A673 (cell line): ENCODE data around the gene TEC.

Experiments
- EZH2 ChIP-seq: fragments of 200-600 bp; sonication (generic); IDR thresholded peaks from 2 replicates; pipeline ENCODE4 v1.6.1; 2017; ENCODE audit warnings: borderline replicate concordance, low read depth, mild to moderate bottlenecking, mixed read lengths, antibody characterized with exemption, low read length; ENCODE audit not compliant: poor library complexity, severe bottlenecking
- TF ChIP-seq, protein P1 (sequence below): fragments of 300-800, 200-600 bp; sonication (generic); conservative IDR thresholded peaks from 2 replicates; pipeline ENCODE4 v1.5.1; 2017; ENCODE audit warnings: low read depth, mild to moderate bottlenecking, antibody characterized with exemption, low read length, moderate library complexity, mixed read lengths

DNA sequence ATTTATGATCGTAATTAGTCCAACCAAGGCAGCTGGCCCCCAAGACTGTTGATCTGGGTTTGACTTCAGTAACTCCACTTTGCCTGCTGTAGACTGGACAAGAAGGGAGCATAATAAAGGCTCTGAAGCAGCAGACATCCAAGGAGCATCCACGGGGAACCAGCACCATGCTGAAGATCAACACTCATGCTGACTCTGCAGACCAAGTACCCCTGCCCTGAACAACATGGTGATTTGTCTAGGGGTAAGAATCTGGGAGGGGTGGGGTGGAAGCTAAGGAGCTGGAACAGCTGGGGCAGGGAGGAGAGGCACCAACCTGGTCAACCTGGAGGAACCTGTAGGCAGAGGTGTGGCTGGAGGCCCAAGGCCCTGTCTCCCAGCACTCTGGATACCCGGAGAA lies 2.1 kb downstream of the TEC start:
- TF ChIP-seq, protein P1, sequence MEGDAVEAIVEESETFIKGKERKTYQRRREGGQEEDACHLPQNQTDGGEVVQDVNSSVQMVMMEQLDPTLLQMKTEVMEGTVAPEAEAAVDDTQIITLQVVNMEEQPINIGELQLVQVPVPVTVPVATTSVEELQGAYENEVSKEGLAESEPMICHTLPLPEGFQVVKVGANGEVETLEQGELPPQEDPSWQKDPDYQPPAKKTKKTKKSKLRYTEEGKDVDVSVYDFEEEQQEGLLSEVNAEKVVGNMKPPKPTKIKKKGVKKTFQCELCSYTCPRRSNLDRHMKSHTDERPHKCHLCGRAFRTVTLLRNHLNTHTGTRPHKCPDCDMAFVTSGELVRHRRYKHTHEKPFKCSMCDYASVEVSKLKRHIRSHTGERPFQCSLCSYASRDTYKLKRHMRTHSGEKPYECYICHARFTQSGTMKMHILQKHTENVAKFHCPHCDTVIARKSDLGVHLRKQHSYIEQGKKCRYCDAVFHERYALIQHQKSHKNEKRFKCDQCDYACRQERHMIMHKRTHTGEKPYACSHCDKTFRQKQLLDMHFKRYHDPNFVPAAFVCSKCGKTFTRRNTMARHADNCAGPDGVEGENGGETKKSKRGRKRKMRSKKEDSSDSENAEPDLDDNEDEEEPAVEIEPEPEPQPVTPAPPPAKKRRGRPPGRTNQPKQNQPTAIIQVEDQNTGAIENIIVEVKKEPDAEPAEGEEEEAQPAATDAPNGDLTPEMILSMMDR: no peak
- no peak for TF ChIP-seq EZH2
